GM21717 (cell line): Measurements from ENCODE around the gene BTG1.
"Not testable (repeated sequence)": the region's sequence is repeated elsewhere in the genome, so short reads cannot be mapped to it uniquely, and the experiment has no call there.

ENCODE experiments used
- ATAC-seq: cut with Tn5 transposase; IDR thresholded peaks from one replicate; pipeline ENCODE4 v1.9.1; 2021; ENCODE audit warnings: mild to moderate bottlenecking, moderate library complexity; ENCODE audit not compliant: unreplicated experiment

Gene BTG1

GRCh38 chr12:92105676-92106075 lies 40.0 kb downstream of the BTG1 start:
- ATAC-seq = no peak

- no peak for ATAC-seq
Observed at GRCh38 chr12:92105110-92105509, 40.5 kb downstream of the BTG1 start.

- ATAC-seq = no peak
Observed at GRCh38 chr12:92102606-92103005, 43.0 kb downstream of the BTG1 start.

- no peak for ATAC-seq
Observed at GRCh38 chr12:92098594-92099380, 46.9 kb downstream of the BTG1 start.

GRCh38 chr12:92096346-92097136 lies 49.1 kb downstream of the BTG1 start:
- no peak for ATAC-seq

GRCh38 chr12:92094751-92095161 lies 50.9 kb downstream of the BTG1 start:
- no peak for ATAC-seq

- ATAC-seq = not testable (repeated sequence)
Observed at GRCh38 chr12:92094301-92094700, 51.3 kb downstream of the BTG1 start.
